A549 treated with GW870086 at 1 μM for 4 hours (cell line): ENCODE measurements around the gene FIG4. TPM values are rescaled to one million over a fixed set of nuclear protein-coding genes. Genes with fewer than 3 reads are reported as not detected.

Source experiments
- total RNA-seq: library from RNA; stranded (reverse); fragments of 200-300 nt; extraction: Qiagen RNA extraction; gene quantifications from 5 replicates; pipeline ENCODE4 v1.2.3, GENCODE V29; 2022; ENCODE audit warnings: low read depth

The FIG4 gene
- total RNA-seq: 3.6 to 4.5 TPM (median 4.3 TPM) in 5 replicates

GRCh38 chr6:109690737-109691621, at the start of gene FIG4, which contains the start of gene AK9:
Gene FIG4 (plus strand): TSS chr6:109691296. CDS start chr6:109691436, 140 bp downstream.
Gene AK9 (minus strand): TSS chr6:109691202. CDS start chr6:109675745, 15,457 bp downstream.

Other genes starting within 250 kb of the FIG4 start
- gene MICAL1, start 235.5 kb upstream of the FIG4 start, total RNA-seq: 12.7 to 18.1 TPM (median 16.8 TPM) in 5 replicates
- 3.7 to 5.3 TPM (median 4.6 TPM) in 5 replicates for gene ZBTB24, start 208.1 kb upstream of the FIG4 start, total RNA-seq
- gene AK9, start 94 bp upstream of the FIG4 start, total RNA-seq: 0.63 to 1.3 TPM (median 1.1 TPM) in 5 replicates